ENCODE data around the gene C15orf61. TPM values are rescaled to one million over a fixed set of nuclear protein-coding genes. Genes with fewer than 3 reads are reported as not detected.

Gene C15orf61
- total RNA-seq, 1 donor = 10.1 TPM

DNA sequence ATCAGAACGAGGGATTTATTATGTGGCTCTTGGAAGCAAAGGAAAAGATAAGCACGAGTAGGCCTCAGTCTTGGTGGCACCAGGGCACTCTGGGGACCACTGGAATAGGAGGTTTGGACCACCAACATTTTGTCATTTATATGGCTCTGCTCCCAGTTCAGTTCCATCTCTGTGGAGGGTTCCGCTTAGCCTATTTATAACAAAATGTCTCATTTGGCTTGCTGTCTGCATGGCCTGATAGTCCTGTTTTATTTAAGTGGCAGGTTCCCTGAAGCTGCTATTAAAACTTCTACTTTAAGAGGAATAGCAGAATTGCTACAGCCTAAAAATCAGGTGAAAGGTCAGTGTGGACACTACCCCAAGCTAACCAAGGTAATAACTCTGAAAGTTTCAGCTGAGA, 48.7 kb downstream of the C15orf61 start:
- no peak overlapping the region for H3K4me2 ChIP-seq (ENCODE audit: insufficient read depth, low read length)
- no peaks in the 10 kb centered on the region for H4K20me1 ChIP-seq (ENCODE audit: insufficient read depth, low read length)
- H3K27ac ChIP-seq (ENCODE audit: low read depth, low read length) = no peak overlapping the region
- H3K4me3 ChIP-seq (ENCODE audit: insufficient read depth, low read length) = no peak overlapping the region
- H3K27me3 ChIP-seq (ENCODE audit: insufficient read depth, low read length) = no peaks in the 10 kb centered on the region
- no peaks in the 10 kb centered on the region for H3K4me1 ChIP-seq (ENCODE audit: insufficient read depth, low read length)
- H3K9me3 ChIP-seq (ENCODE audit: low read depth, low read length) = no peaks in the 10 kb centered on the region
- TF ChIP-seq, protein P1, sequence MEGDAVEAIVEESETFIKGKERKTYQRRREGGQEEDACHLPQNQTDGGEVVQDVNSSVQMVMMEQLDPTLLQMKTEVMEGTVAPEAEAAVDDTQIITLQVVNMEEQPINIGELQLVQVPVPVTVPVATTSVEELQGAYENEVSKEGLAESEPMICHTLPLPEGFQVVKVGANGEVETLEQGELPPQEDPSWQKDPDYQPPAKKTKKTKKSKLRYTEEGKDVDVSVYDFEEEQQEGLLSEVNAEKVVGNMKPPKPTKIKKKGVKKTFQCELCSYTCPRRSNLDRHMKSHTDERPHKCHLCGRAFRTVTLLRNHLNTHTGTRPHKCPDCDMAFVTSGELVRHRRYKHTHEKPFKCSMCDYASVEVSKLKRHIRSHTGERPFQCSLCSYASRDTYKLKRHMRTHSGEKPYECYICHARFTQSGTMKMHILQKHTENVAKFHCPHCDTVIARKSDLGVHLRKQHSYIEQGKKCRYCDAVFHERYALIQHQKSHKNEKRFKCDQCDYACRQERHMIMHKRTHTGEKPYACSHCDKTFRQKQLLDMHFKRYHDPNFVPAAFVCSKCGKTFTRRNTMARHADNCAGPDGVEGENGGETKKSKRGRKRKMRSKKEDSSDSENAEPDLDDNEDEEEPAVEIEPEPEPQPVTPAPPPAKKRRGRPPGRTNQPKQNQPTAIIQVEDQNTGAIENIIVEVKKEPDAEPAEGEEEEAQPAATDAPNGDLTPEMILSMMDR (IDR thresholded peaks at IDR 0.05; ENCODE audit: extremely low read depth, low read depth, low read length) = no peak
- no peaks in the 10 kb centered on the region for H3K79me2 ChIP-seq (ENCODE audit: insufficient read depth, low read length)
- no peak overlapping the region for H2AFZ ChIP-seq (ENCODE audit: low read length)
- H3K36me3 ChIP-seq (ENCODE audit: insufficient read depth, low read length) = no peaks in the 10 kb centered on the region
- no peak for DNase-seq (ENCODE audit: insufficient read length, low spot score, missing footprints)

DNA sequence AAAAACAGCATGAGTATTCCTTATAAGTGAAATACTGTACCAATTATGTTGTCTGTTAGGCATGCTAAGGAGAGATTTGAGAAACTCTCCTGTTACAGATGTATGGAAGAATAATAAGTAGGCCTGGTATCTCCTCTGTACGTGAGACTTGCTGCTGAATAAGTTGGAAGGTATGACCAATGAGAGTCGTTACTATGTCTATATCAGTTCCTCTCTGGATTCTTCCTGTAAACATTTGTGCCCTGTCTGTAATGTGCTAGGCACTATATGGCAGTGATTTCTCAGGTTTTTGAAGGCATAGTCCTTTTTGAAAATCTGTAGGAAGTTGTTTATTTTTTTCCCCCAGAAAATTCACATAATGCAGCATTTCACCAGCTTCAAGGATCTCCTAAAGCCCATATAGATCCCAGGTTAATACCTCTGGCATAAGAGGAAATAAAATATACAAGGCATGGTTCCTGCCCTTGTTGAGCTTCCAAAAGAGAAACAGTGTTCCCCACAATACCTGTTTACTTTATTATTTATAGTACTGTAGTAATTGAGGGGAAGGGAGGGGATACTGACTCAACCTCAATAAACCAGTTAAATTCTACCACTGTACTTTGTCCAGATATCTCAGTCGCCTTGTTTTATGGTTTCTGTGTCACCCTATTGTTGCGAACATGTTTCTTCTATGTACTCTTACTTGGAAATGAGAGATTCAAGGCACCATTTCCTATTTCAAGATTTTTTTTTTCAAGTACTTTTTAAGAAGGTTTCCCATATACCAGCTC, 50.1 kb downstream of the C15orf61 start:
- no peak for DNase-seq (ENCODE audit: insufficient read length, low spot score, missing footprints)
- H3K79me2 ChIP-seq (ENCODE audit: insufficient read depth, low read length) = no peaks in the 10 kb centered on the region
- no peaks in the 10 kb centered on the region for H3K27me3 ChIP-seq (ENCODE audit: insufficient read depth, low read length)
- H3K4me1 ChIP-seq (ENCODE audit: insufficient read depth, low read length) = no peaks in the 10 kb centered on the region
- H3K36me3 ChIP-seq (ENCODE audit: insufficient read depth, low read length) = no peaks in the 10 kb centered on the region
- TF ChIP-seq, protein P1 (IDR thresholded peaks at IDR 0.05; ENCODE audit: extremely low read depth, low read depth, low read length) = no peak
- H3K4me2 ChIP-seq (ENCODE audit: insufficient read depth, low read length) = no peak overlapping the region
- no peak overlapping the region for H3K4me3 ChIP-seq (ENCODE audit: insufficient read depth, low read length)
- no peaks in the 10 kb centered on the region for H3K9me3 ChIP-seq (ENCODE audit: low read depth, low read length)
- no peak overlapping the region for H2AFZ ChIP-seq (ENCODE audit: low read length)
- H3K27ac ChIP-seq (ENCODE audit: low read depth, low read length) = no peak overlapping the region
- H4K20me1 ChIP-seq (ENCODE audit: insufficient read depth, low read length) = no peaks in the 10 kb centered on the region

DNA sequence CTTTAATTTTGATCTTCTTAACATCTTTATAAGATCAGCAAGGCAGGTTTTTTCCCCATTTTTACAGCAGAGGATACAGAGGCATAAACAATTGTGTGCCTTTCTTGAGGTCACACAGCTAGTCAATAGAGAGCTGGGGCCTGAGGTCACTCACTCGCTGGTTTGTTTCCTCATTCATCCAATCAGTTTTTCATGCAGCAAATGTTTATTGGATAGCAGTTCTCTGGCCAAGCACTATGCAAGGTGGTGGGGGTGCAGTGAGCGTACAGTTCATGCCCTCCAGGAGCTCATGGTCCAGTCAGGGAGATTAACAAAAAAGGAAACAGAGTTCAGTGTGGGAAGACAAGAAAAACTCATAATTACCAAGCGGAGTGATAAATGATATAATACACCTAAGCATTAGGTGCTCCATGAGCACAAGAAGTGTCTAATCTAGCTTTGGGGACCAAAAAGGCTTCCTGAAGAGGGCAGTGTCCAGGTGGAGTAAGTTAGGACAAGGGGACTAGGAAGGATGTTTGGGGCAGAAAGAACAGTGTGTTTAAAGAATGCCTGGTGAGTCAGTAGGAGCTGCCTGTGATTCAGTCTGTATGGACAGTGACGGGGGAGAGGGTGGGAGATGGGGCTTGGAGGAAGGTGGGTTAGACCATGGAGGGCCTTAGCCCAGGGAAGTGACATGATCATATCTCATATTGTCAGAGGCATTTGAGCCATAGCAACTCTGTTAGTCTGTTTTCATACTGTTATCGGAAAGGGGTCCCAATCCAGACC, 50.9 kb downstream of the C15orf61 start:
- H3K36me3 ChIP-seq (ENCODE audit: insufficient read depth, low read length) = no peaks in the 10 kb centered on the region
- H3K27me3 ChIP-seq (ENCODE audit: insufficient read depth, low read length) = no peaks in the 10 kb centered on the region
- H4K20me1 ChIP-seq (ENCODE audit: insufficient read depth, low read length) = no peaks in the 10 kb centered on the region
- H3K4me1 ChIP-seq (ENCODE audit: insufficient read depth, low read length) = no peaks in the 10 kb centered on the region
- H3K9me3 ChIP-seq (ENCODE audit: low read depth, low read length) = no peaks in the 10 kb centered on the region
- DNase-seq (ENCODE audit: insufficient read length, low spot score, missing footprints) = no peak
- TF ChIP-seq, protein P1 (IDR thresholded peaks at IDR 0.05; ENCODE audit: extremely low read depth, low read depth, low read length) = no peak
- H3K79me2 ChIP-seq (ENCODE audit: insufficient read depth, low read length) = no peaks in the 10 kb centered on the region
- no peak overlapping the region for H3K4me3 ChIP-seq (ENCODE audit: insufficient read depth, low read length)
- H3K4me2 ChIP-seq (ENCODE audit: insufficient read depth, low read length) = no peak overlapping the region
- H3K27ac ChIP-seq (ENCODE audit: low read depth, low read length) = no peak overlapping the region
- no peak overlapping the region for H2AFZ ChIP-seq (ENCODE audit: low read length)

DNA sequence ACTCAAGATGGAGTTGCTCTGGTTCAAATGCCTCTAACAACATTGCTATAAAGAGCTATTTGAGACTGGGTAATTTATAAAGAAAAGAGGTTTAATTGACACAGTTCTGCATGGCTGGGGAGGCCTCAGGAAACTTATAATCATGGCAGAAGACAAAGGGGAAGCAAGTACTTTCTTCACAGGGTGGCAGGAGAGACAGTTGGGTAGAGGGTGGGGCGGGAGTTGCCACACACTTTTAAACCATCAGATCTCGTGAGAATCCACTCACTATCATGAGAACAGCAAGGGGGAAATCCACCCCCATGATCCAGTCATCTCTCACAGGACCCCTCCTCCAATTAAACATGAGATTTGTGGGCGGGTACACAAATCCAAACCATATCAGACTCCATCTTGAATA, 52.3 kb downstream of the C15orf61 start:
- DNase-seq (ENCODE audit: insufficient read length, low spot score, missing footprints) = no peak
- Histone ChIP-seq H4K20me1 (ENCODE audit: insufficient read depth, low read length) (no peaks in the 10 kb centered on the region), H3K36me3 (ENCODE audit: insufficient read depth, low read length) (no peaks in the 10 kb centered on the region), H3K79me2 (ENCODE audit: insufficient read depth, low read length) (no peaks in the 10 kb centered on the region), H3K9me3 (ENCODE audit: low read depth, low read length) (no peaks in the 10 kb centered on the region), H3K4me2 (ENCODE audit: insufficient read depth, low read length) (no peak overlapping the region), H3K27ac (ENCODE audit: low read depth, low read length) (no peak overlapping the region), H3K4me3 (ENCODE audit: insufficient read depth, low read length) (no peak overlapping the region), H3K27me3 (ENCODE audit: insufficient read depth, low read length) (no peaks in the 10 kb centered on the region), H2AFZ (ENCODE audit: low read length) (no peak overlapping the region), H3K4me1 (ENCODE audit: insufficient read depth, low read length) (no peaks in the 10 kb centered on the region)
- TF ChIP-seq, protein P1 (IDR thresholded peaks at IDR 0.05; ENCODE audit: extremely low read depth, low read depth, low read length) = no peak

Data from osteoblast (primary cell).